ENCODE results near the gene ZNF526. TPM values are rescaled to one million over a fixed set of nuclear protein-coding genes. Genes with fewer than 3 reads are reported as not detected.

ZNF526 gene
- total RNA-seq, 1 donor from 2014 or later, result 9.6 TPM

DNA sequence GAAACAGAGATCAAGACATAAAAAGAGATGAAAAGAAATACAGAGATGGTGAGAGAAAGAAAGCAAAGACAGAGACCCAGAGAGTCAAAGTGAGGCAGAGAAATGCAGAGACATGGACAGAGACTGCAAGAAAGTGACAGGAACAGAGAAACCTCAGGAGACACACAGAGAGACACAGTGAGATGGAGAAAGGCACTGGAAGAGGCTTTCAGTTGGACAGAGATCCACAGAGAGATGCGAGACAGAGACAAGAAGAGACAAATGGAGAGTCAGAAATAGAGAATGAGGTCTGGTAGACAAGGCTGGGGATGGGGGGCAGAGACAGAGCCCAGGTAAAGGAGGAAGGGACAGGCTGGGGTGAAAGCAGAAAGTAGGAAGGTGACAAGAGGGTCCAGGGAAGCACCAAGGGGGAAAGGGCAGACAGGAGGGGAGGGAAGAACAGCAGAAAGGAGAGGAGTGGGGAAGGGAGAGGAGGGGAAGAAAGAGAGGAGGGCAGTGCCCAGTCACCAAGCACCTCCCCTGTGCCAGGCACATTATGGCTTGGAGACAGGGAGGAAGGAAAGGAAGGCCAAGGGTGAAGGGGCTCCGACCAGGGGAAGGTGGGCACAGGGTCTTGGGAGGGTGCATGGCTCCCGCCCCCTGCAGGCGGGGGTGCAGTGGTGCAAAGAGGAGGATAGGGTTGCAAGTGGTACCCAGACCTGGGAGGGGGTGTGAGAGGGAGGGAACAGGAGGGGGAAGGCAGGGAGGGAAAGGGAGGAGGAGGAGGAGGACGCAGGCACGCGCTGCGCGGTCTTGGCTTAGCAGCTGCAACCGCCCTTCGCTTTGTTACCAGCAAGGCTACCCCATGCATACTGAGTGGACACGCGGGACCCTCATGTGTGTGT, 41.1 kb upstream of the ZNF526 start:
- intact Hi-C loops (cut with DNase I), result no loop called here
- Histone ChIP-seq H3K36me3 (no peaks in the 10 kb centered on the region), H3K27ac (no peak overlapping the region), H3K4me1 (no peaks in the 10 kb centered on the region), H3K4me3 (no peak overlapping the region), H3K27me3 (peaks cover 71% of the 10 kb centered on the region), H3K9me3 (no peaks in the 10 kb centered on the region)
- no peak for ATAC-seq
- TF ChIP-seq CTCF (IDR thresholded peaks at IDR 0.05), result peak; percentile 7
- no peak for DNase-seq

GRCh38 chr19:42184401-42184861, 35.7 kb upstream of the ZNF526 start:
- peak; percentile 93 for TF ChIP-seq CTCF (IDR thresholded peaks at IDR 0.05)
- no peaks in the 10 kb centered on the region for H3K4me1 ChIP-seq
- no peaks in the 10 kb centered on the region for H3K9me3 ChIP-seq
- no peak overlapping the region for H3K4me3 ChIP-seq
- no peaks in the 10 kb centered on the region for H3K36me3 ChIP-seq
- no peak overlapping the region for H3K27ac ChIP-seq
- ATAC-seq (peak; percentile 90), DNase-seq (peak; percentile 80)
- intact Hi-C loops (cut with DNase I), result loop anchor here (10.0 kb wide), 1 partner anchor 50 kb away; the partner anchor contains the start of gene POU2F2
- H3K27me3 ChIP-seq, result peaks cover 24% of the 10 kb centered on the region

GRCh38 chr19:42185277-42185676, 34.8 kb upstream of the ZNF526 start:
- H3K9me3 ChIP-seq, result no peaks in the 10 kb centered on the region
- no peak overlapping the region for H3K27ac ChIP-seq
- ATAC-seq (peak; percentile 70), DNase-seq (no peak)
- no peak for TF ChIP-seq CTCF (IDR thresholded peaks at IDR 0.05)
- H3K4me1 ChIP-seq, result no peaks in the 10 kb centered on the region
- H3K27me3 ChIP-seq, result peaks cover 16% of the 10 kb centered on the region
- intact Hi-C loops (cut with DNase I), result loop anchor here (10.0 kb wide), 1 partner anchor 50 kb away; the partner anchor contains the start of gene POU2F2
- no peak overlapping the region for H3K4me3 ChIP-seq
- no peaks in the 10 kb centered on the region for H3K36me3 ChIP-seq

- H3K9me3 ChIP-seq, result no peaks in the 10 kb centered on the region
- H3K4me3 ChIP-seq, result no peak overlapping the region
- DNase-seq (no peak), ATAC-seq (no peak)
- H3K27me3 ChIP-seq, result no peaks in the 10 kb centered on the region
- no peaks in the 10 kb centered on the region for H3K4me1 ChIP-seq
- H3K36me3 ChIP-seq, result no peaks in the 10 kb centered on the region
- TF ChIP-seq CTCF (IDR thresholded peaks at IDR 0.05), result no peak
- no peak overlapping the region for H3K27ac ChIP-seq
- intact Hi-C loops (cut with DNase I), result loop anchor here (10.0 kb wide), 1 partner anchor 54 kb away; the partner anchor contains the start of gene POU2F2
Observed at GRCh38 chr19:42188665-42189064, 31.4 kb upstream of the ZNF526 start.

DNA sequence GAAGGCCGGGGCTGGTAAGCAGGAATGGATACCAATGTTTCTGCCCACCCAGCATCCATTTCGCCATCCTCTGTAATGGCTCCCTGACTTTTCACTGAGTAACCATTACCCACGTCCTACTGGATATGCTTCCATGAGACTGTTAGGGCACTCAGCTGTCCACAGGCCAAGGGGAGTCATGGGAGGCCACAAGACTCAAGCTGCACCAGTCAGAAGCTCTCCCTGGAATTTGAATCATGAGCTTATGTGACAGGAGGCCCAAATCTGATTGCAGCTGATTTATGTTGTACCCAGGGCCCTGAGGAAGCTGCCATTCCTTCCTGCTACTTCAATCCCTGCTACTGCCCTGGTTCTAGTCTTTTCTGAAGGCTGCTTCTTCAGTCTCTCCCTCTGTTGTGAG, 31.0 kb upstream of the ZNF526 start:
- H3K4me1 ChIP-seq, result no peaks in the 10 kb centered on the region
- TF ChIP-seq CTCF (IDR thresholded peaks at IDR 0.05), result no peak
- H3K27me3 ChIP-seq, result no peaks in the 10 kb centered on the region

More for the DNA sequence above, 31.0 kb upstream of the ZNF526 start:
- intact Hi-C loops (cut with DNase I), result loop anchor here (10.0 kb wide), 1 partner anchor 54 kb away; the partner anchor contains the start of gene POU2F2
- H3K27ac ChIP-seq, result no peak overlapping the region
- DNase-seq, result no peak
- ATAC-seq, result no peak
- no peak overlapping the region for H3K4me3 ChIP-seq
- no peaks in the 10 kb centered on the region for H3K9me3 ChIP-seq
- no peaks in the 10 kb centered on the region for H3K36me3 ChIP-seq

Data from upper lobe of right lung (tissue), 1 donor.